ENCODE data around the gene YIPF6. TPM values are rescaled to one million over a fixed set of nuclear protein-coding genes. Genes with fewer than 3 reads are reported as not detected.

Gene YIPF6, protein sequence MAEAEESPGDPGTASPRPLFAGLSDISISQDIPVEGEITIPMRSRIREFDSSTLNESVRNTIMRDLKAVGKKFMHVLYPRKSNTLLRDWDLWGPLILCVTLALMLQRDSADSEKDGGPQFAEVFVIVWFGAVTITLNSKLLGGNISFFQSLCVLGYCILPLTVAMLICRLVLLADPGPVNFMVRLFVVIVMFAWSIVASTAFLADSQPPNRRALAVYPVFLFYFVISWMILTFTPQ
- total RNA-seq: 33.2 TPM

DNA sequence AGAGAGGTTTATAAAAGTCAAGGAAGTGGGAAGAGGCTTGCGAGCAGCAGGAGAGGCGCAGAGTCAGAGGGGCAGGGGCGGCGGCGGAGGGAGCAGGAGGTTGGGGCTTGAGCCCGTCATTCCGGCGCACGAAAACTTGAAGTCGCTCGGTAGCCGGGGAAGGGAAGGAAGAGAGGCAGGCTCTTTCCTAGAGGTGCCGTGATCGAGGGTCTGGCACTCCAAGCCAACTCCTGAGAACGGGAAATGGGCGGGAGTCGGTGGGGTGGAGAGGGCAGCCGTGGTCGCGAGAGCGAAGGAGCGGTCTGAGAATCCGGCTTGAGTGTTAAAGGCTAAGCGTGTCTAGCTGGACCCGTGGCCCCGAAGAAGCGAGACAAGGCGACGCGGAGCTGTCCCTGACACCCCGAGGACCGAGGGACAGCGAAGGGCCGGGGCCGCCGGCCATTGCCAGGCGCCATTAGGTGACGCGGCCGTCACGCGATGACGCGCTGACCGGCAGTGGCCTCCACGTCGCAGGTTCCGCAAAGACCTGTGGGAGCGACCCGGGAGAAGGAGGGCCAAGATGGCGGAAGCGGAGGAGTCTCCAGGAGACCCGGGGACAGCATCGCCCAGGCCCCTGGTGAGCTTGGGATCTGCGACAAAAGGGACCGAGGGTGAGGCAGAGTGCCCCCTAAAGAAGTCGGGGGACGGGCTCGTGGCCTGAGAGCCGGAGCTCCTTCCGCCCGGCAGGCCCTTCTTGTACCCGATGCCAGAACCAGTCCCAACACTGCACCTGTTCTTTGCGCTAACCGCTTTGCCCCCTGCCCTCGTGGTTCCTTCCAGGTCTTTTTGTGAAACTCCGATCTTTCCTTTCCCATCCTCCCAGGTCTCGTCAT, at the start of gene YIPF6:
Gene YIPF6 (plus strand): TSS at position 544 of the 872 bp plus-strand sequence. CDS start 16 bp downstream, at position 560.

Small RNA genes within 50 kb of the gene (small RNA-seq; reads per million reads assigned to genes)
- not detected for gene RNU6-245P

Other genes with a start within 250 kb of the YIPF6 start
- 42.9 TPM for gene OPHN1, start 65.6 kb upstream of the YIPF6 start, total RNA-seq
- gene STARD8, start 148.6 kb downstream of the YIPF6 start, total RNA-seq: 3.2 TPM

All from diencephalon (tissue), 1 donor.